Measurements from ENCODE around the gene NEU3. TPM values are rescaled to one million over a fixed set of nuclear protein-coding genes. Genes with fewer than 3 reads are reported as not detected.

Gene NEU3
- total RNA-seq, 1 experiment from 2014 or later = 16.4 TPM

GRCh38 chr11:75031771-75032549 is 43.2 kb downstream of the NEU3 start:
- ChIA-PET POLR2A (no interaction called here), CTCF (interaction anchor here (0.6 to 3.7 kb wide), 14 partner anchors 8 to 219 kb away, joined by 3 to 24 read pairs (median 4); no protein-coding TSS in a partner anchor)
- Mint-ChIP-seq H3K9me3 (no peaks in the 10 kb centered on the region), H3K27ac (no peak overlapping the region), H3K4me3 (no peak overlapping the region), H3K36me3 (no peaks in the 10 kb centered on the region), H3K4me1 (0 out of 2 replicates have a peak, but pooled peaks cover 5% of the 10 kb centered on the region), H3K27me3 (ENCODE audit: low read depth) (no peaks in the 10 kb centered on the region; the same call in 1 of the 2 replicates)
- DNase-seq (ENCODE audit: low spot score) (peak; percentile 89), ATAC-seq (peak; percentile 91)
- TF ChIP-seq HMGA2 (CRISPR knock-in tag; IDR thresholded peaks at IDR 0.05) (no peak), PRRX2 (CRISPR knock-in tag; IDR thresholded peaks at IDR 0.05) (no peak), CTCF (IDR thresholded peaks at IDR 0.05) (peak; percentile 82), ATF3 (CRISPR knock-in tag; conservative IDR thresholded peaks at IDR 0.05) (no peak)

- CTCF ChIA-PET = interaction anchor here (0.5 to 3.7 kb wide), 15 partner anchors 8 to 540 kb away, joined by 3 to 24 read pairs (median 3); no protein-coding TSS in a partner anchor
- H3K4me3 Mint-ChIP-seq = no peak overlapping the region
- no peaks in the 10 kb centered on the region for H3K36me3 Mint-ChIP-seq
- no peak for ATAC-seq
- POLR2A ChIA-PET = no interaction called here
- 0 out of 2 replicates have a peak, but pooled peaks cover 5% of the 10 kb centered on the region for H3K4me1 Mint-ChIP-seq
- H3K27ac Mint-ChIP-seq = no peak overlapping the region
- H3K9me3 Mint-ChIP-seq = no peaks in the 10 kb centered on the region
- DNase-seq (ENCODE audit: low spot score) = no peak
- TF ChIP-seq ZNF671 (CRISPR knock-in tag; IDR thresholded peaks at IDR 0.05) = no peak
- no peak for TF ChIP-seq TP53 (CRISPR knock-in tag; IDR thresholded peaks at IDR 0.05)
- no peak for TF ChIP-seq NFATC4 (CRISPR knock-in tag; IDR thresholded peaks at IDR 0.05)
- no peak for TF ChIP-seq PRRX2 (CRISPR knock-in tag; IDR thresholded peaks at IDR 0.05)
- TF ChIP-seq ZNF423 (CRISPR knock-in tag; IDR thresholded peaks at IDR 0.05) = no peak
- no peak for TF ChIP-seq ZNF416 (CRISPR knock-in tag; IDR thresholded peaks at IDR 0.05)
- TF ChIP-seq NR2C2 (CRISPR knock-in tag; IDR thresholded peaks at IDR 0.05) = no peak
- TF ChIP-seq CREM (CRISPR knock-in tag; IDR thresholded peaks at IDR 0.05) = no peak
- no peaks in the 10 kb centered on the region; the same call in 1 of the 2 replicates for H3K27me3 Mint-ChIP-seq (ENCODE audit: low read depth)
Measured at GRCh38 chr11:75032550-75032935, 43.8 kb downstream of the NEU3 start.

- H3K4me3 Mint-ChIP-seq = no peak overlapping the region
- POLR2A ChIA-PET = no interaction called here
- no peaks in the 10 kb centered on the region for H3K36me3 Mint-ChIP-seq
- H3K9me3 Mint-ChIP-seq = no peaks in the 10 kb centered on the region
- ATAC-seq (no peak), DNase-seq (ENCODE audit: low spot score) (no peak)
- H3K4me1 Mint-ChIP-seq = 0 out of 2 replicates have a peak, but pooled peaks cover 5% of the 10 kb centered on the region
- no peak overlapping the region for H3K27ac Mint-ChIP-seq
- CTCF ChIA-PET = interaction anchor here (3.7 kb wide), 1 partner anchor 12 kb away, joined by 24 read pairs; no protein-coding TSS in a partner anchor
- no peaks in the 10 kb centered on the region; the same call in 1 of the 2 replicates for H3K27me3 Mint-ChIP-seq (ENCODE audit: low read depth)
- TF ChIP-seq ZNF532 (CRISPR knock-in tag; IDR thresholded peaks at IDR 0.05; ENCODE audit: borderline replicate concordance) (no peak), ZNF396 (CRISPR knock-in tag; IDR thresholded peaks at IDR 0.05; ENCODE audit: borderline replicate concordance) (no peak), NR1H2 (CRISPR knock-in tag; IDR thresholded peaks at IDR 0.05) (no peak), CBFB (CRISPR knock-in tag; IDR thresholded peaks at IDR 0.05; ENCODE audit: low read depth) (no peak), NR3C1 (CRISPR knock-in tag; conservative IDR thresholded peaks at IDR 0.05; ENCODE audit: low read depth) (no peak), JUN (CRISPR knock-in tag; IDR thresholded peaks at IDR 0.05) (no peak), FOXP4 (CRISPR knock-in tag; IDR thresholded peaks at IDR 0.05) (no peak), RORB (CRISPR knock-in tag; IDR thresholded peaks at IDR 0.05) (no peak), CDX4 (CRISPR knock-in tag; IDR thresholded peaks at IDR 0.05; ENCODE audit: borderline replicate concordance) (no peak), GABPB1 (CRISPR knock-in tag; IDR thresholded peaks at IDR 0.05) (no peak), FOXP1 (CRISPR knock-in tag; IDR thresholded peaks at IDR 0.05; ENCODE audit: borderline replicate concordance) (no peak), SMAD4 (CRISPR knock-in tag; IDR thresholded peaks at IDR 0.05) (no peak), ATF1 (CRISPR knock-in tag; IDR thresholded peaks at IDR 0.05) (no peak)
Measured at GRCh38 chr11:75033916-75034315, 45.2 kb downstream of the NEU3 start.

All from WTC11 (cell line).